HG03439 (cell line): ENCODE results near the gene KDSR.
"Not testable (repeated sequence)": the region's sequence is repeated elsewhere in the genome, so short reads cannot be mapped to it uniquely, and the experiment has no call there.

ENCODE experiments used
- ATAC-seq: cut with Tn5 transposase; IDR thresholded peaks from one replicate; pipeline ENCODE4 v1.9.1; 2021; ENCODE audit warnings: mild to moderate bottlenecking, moderate library complexity; ENCODE audit not compliant: unreplicated experiment

KDSR gene

GRCh38 chr18:63366213-63367052, 573 bp downstream of the KDSR start:
- peak; percentile 36 for ATAC-seq

DNA sequence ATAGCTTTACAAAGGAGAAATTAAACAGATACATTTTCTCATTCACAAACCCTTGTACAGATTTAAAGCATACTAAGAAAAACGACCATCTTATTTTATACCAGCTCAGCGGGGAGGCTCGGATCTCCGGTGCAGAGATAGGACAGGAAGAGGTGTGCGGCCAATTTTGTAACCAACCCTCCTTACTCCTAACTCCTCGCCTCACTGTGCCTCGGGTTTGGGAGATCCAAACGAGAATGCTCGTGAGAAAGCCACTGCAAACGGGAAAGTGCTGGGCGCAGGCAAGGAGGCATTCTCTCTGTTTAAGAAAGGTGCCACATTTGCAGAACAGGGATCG, 1.2 kb downstream of the KDSR start:
- ATAC-seq: peak; percentile 4

GRCh38 chr18:63363951-63364350, 3.1 kb downstream of the KDSR start:
- ATAC-seq: no peak

GRCh38 chr18:63363420-63363819, 3.6 kb downstream of the KDSR start:
- not testable (repeated sequence) for ATAC-seq

DNA sequence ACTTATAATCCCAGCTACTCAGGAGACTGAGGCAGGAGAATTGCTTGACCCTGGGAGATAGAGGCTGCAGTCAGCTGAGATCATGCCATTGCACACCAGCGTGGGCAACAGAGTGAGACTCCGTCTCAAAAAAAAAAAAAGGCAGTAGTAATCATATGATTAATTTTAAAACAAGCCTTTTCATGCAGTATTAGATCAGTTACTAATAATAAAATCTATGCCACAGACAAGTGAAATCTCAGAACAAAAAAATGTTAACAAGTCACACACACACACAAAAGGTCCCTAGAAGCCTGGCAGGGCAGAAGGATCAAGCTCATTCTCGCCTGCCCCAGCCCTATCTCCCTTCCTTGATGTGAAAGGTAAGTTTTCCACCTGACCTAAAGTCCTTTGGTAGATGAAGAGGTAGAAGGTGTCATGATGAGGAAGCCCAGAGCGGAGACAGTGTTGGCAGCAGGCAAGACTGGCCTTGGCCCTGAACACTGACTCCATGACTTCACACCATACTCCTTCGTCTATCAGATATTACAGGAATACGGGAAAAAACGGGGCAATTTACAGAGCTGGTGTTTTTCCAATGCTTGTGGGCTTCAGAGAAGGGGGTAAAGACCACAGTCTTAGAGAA, 10.6 kb downstream of the KDSR start:
- no peak for ATAC-seq

GRCh38 chr18:63350230-63350629, 16.8 kb downstream of the KDSR start:
- ATAC-seq: no peak

GRCh38 chr18:63348508-63349136, 18.4 kb downstream of the KDSR start:
- peak; percentile 56 for ATAC-seq

DNA sequence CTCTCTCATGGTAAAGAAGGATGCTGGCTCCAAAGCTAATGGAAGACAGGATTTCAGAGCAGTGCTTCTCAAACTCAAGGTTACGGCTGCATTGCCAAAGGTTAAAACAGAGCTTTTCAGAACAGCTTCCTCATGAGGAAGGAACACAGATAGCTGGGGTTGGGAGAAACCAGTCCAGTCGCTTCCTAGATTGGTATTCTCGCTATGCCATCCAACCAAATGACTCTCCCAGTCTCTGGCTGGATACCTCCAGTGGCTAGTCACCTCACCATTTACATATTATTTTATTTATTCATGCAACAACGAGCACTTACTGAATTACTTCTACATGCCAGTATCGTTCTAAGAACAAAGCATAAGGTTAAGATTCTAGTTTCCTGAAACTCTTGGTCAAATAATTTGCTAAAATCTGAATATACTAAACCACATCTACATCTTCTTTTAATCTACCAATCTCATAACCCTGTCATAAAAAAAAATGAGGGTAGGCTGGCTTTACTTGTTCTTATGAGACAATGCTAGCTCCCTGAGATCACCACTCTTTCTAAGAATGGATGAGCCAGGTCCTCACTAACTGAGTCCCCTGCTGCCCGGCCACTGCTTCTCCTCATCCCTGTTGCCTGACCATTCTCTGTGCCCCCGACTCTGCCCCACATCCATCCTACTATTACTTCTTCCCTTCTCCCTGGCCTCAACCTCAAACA, 20.4 kb downstream of the KDSR start:
- ATAC-seq: no peak

- ATAC-seq: no peak
Observed at GRCh38 chr18:63346031-63346430, 21.0 kb downstream of the KDSR start.

DNA sequence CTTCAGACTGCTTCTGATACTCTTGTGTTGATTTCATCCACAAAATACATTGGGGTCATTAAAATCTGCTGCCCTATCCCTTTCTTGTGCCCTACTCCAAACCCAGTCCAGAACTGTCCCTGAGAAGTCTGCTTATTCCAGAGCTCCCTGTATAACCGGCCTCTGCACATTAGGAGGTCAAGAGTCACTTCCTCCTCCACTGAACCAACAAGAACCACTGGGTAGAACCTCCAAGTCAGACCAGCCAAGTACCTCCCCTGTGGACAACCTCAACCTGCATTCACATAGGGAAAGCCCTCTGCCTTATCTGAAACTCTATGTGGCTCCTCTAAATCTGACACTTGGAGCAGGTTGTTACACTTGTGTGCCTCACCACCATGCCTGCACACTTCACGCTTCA, 22.1 kb downstream of the KDSR start:
- no peak for ATAC-seq

- no peak for ATAC-seq
Observed at GRCh38 chr18:63344263-63344662, 22.7 kb downstream of the KDSR start.

- ATAC-seq: no peak
Observed at GRCh38 chr18:63342206-63342605, 24.8 kb downstream of the KDSR start.

GRCh38 chr18:63339920-63340484, 27.0 kb downstream of the KDSR start:
- no peak for ATAC-seq

GRCh38 chr18:63336366-63337099, 30.5 kb downstream of the KDSR start:
- ATAC-seq: no peak

DNA sequence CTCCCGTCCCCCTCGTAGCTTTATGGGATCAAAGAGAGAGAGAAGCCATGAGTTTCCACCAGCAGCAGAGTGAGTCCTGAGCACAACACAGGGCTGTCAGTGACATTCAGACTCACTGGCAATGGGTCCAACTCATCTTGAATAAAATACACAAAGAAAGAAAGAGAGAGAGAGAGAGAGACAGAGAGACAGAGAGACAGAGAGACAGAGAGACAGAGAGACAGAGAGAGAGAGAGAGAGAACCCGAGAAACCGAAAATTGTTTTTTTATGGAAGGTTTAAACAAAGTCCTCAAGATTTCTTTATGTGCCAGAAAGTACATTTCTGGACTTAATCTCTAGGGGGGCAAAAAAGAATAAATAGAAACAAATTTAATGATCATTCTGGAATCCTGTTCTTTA, 35.9 kb downstream of the KDSR start:
- ATAC-seq: no peak

DNA sequence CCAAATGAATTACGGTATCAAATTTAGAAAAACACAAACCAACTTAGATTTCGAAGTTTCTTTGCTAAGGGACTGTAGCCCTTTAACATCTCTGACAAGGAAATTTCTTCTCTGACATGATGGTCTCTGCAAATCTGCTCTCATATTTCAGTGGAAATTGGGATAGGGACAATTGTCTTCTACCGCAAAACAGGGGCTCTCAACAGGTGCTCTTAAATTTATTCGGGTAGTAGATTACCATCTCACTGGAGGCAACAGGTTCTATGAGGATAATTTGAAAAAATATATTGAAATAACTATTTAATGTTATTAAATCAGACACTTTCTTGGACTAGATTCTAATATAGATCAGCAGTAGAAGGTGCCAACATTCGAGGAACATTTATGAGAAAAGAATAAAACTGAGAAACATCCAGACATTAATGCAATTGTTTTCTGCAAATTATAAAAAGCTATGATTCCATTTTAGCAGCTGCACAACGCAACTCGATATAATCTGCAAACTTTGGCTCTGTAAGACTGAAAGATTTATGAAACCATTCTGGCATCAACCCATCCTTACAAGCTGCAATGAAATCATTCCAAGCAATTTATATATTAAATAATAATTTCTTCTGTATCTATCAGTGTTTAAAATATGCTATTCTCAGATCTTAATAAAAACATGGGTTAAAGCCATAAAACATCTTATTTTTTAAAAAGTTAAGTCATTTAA, 37.4 kb downstream of the KDSR start:
- ATAC-seq: no peak

DNA sequence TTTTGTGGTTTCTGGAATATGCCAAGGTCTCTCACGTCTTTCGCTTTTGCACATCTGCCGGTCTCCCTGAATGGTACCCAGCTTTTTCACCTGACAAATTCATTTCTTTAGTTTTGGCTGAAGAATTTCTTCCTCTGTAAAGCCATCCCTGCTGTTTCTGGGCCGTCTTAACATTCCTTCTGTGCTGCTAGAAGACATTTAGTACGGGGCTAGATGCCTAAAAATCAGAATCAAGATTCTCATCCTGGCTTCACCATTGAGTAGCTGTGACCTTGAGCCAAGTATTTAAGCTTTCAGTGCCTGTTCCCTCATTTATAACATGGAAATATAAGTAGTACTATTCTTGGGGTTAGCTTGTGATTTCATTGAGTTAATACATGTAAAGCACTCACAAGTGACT, 41.0 kb downstream of the KDSR start:
- no peak for ATAC-seq

DNA sequence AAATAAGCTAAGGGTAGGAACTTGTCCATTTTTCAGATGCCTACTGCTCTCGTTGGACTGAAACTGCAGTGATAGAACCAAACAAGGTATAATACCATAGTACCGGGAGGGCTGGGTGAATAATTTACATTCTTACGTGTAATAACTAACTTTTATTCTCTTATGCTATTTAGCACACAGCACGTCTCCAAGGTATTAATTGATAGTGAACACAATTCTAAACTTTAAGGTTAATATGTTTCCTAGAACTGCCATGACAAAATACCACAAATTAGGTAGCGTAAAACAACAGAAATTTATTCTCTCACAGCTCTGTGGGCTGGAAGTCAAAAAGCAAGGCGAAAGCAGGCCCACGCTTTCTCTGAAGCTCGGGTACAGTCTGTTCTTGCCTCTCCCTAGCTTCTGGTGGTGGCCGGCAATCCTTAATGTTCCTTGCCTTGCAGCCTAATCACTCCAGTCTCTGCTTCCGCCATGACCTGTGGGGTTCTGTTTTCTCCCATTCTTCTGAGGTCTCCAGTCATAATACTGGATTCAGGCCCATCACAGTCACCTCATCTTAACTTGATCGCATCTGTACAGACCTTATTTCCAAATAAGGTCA, 41.8 kb downstream of the KDSR start:
- no peak for ATAC-seq

DNA sequence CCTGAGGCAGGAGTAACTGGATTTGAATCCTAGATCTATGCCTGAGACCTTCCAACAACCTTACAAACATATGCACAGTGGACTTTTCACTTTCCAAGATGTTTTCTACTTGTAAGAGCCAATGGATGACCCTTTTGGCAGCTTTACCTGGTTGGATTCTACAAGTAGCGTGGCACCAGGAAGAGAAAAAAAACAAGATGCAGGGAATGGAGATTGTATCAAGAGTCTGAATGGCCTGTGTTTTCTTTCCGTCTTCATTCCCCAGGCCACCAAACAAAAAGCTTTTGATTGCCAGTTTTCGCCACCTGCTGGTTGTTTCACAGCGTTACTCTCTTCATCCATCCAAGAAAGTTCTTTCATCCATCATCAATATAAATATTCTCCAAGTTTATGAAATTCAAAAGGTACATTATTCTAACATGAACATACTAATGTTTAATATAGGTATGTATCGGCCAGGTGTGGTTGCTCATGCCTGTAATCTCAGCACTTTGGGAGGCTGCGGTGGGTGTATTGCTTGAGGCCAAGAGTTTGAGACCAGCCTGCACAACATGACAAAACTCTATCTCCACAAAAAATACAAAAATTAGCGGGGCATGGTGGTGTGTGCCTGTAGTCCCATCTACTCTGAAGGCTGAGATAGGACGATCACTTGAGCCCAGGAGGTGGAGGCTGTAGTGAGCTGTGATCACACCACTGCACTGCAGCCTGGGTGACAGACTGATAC, 43.9 kb downstream of the KDSR start:
- no peak for ATAC-seq
